Endometrium (tissue), 2 donors: ENCODE measurements around the gene MOXD1.
"Not testable (repeated sequence)": the region's sequence is repeated elsewhere in the genome, so short reads cannot be mapped to it uniquely, and the experiment has no call there.

Experiments
- FAIRE-seq: peaks from 2 replicates; lab custom pipeline; 2012; peaks lifted over from hg19 to GRCh38; lab: Jason Lieb, UNC
- donor health status: control.
- donor health status: control.

MOXD1 gene

DNA sequence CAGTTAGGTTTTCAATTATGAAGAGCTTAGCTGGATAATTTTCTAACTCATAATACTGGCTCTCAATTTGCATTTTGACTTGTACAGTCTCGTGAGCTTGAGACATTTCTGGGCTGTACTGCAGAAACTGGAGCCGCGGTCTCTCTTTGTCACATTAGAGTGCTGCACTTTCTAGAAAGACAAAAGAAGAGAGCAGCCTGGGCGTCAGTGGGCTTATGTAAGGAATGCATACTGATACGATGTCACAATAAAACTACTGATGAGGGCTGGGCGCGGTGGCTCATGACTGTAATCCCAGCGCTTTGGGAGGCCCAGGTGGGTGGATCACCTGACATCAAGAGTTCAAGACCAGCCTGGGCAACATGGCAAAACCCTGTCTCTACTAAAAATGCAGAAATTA, 120.8 kb downstream of the MOXD1 start:
- FAIRE-seq: no peak

DNA sequence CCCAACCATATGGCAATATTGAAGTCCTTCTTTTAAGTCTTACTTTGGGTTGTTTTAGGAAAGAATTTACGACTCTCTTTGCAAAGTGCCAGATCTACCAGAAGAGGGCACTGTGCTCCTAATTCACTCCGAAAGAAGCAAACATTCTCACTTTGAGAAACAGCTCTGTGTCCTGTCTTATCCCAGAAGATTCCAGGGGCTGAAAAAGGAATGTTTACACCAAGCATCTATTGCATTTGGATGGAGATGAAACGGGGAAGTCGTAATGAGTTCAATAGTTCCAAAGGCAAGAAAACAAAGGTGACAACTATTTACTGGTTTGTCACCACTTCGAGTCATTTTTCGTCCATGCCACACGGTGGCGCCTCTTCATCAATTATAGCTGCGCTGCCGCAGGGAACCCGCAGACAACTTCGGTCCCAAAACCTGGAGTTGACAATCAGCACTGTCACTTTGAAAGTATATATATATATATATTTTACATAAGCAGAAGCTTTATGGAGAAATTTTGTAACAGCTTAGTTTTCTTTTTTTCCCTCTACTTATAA, 121.6 kb downstream of the MOXD1 start:
- peak; percentile 86 for FAIRE-seq

DNA sequence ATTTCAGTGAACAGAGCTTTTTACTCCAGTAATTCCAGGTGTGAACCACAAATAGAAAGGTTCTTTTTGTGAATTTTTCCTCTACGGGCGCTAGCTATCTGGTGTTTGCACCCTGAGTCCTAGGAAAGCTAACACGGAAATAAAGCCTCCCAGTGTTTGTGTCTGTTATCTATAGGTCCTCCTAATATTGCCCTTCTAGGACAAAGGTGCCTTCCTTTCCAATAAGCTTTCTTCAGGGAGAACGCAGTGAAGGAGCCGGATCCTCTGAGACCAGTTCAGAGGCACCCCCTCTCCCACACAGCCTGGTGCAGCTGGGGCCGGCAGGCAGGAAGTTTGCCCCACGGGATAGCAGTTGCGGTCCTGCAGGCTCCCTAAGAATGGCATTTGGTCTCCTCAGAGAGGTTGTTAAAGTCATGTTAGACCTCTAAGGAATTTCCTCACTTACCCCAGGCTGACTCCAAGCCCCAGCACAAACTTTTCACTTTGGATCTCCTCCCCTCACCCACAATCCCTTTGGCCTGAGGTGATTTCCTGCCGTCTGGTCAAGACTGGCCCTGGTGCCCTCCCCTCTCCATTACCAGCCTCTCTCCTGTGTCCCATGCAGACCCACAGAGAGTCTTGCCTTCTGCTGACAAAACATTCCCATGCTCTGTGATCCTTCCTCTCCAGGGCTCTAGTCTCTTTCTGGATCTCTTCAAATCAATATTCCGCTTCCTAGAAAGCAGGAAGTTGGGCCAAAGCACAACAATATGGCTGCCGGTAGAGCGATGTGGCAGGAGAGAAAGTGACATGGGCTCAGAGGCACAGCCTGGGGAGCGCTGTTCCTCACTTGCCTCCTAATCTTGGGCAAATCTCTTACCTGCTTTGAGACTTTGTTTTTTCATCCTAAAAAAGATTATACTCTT, 126.0 kb downstream of the MOXD1 start:
- no peak for FAIRE-seq

DNA sequence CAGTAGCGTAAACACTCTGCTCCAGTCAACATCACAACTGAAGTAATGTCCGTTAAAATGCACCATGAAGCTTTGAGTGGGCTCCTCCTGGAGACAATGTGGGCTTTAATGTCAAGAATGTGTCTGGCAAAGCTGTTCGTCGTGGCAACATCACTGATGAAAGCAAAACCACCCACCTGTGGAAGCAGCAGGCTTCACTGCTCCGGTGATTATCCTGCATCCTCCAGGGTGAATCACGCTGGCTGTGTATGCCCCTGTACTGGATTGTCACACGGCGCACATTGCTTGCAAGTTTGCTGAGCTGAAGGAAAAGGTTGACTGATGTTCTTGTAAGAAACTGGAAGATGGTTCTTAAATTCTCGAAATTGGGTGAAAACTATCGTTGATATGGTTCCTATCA, 128.5 kb downstream of the MOXD1 start:
- no peak for FAIRE-seq

DNA sequence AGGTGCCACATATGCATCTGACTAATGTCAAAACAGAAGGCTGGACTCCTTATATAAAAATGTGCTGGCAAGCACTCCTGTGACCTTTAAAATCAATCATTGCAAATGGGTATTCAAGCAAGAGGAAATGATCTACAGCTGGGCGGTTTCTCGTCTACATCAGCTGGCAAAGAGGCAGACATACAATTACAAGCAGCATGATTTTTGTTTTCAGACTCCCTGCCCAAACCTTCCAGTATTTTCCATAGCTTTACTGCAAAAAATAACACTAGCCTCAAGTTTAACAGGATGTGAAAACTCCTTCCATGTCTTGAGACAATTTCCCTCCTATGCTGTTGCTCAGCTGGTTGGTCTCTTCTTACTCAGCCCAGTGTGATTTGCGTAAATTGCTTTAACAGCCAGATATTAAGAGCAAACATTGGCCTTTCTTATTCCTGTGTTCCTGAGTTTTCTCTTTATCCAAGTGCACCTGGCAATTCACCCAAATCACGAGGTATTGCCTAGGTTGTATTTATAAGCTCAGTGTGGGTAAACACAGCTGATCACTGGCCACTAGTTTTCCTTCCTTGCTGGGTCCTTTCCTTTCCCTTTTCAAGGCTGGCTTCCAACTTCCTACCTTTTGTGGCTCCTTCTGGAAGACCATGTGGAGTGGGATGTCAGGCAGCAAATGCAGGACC, 130.4 kb downstream of the MOXD1 start:
- no peak for FAIRE-seq

DNA sequence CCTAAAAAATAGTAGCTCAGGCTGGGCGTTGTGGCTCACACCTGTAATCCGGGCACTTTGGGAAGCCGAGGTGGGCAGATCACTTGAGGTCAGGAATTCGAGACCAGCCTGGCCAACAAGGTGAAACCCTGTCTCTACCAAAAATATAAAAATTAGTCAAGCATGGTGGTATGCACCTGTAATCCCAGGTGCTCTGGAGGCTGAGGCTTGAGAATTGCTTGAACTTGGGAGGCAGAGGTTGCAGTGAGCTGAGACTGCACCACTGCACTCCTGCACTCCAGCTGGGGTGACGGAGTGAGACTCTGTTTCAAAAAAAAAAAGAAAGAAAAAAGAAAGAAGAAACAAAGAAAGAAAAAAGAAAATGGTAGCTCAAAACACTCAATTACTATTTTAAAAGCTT, 132.6 kb downstream of the MOXD1 start:
- not testable (repeated sequence) for FAIRE-seq

DNA sequence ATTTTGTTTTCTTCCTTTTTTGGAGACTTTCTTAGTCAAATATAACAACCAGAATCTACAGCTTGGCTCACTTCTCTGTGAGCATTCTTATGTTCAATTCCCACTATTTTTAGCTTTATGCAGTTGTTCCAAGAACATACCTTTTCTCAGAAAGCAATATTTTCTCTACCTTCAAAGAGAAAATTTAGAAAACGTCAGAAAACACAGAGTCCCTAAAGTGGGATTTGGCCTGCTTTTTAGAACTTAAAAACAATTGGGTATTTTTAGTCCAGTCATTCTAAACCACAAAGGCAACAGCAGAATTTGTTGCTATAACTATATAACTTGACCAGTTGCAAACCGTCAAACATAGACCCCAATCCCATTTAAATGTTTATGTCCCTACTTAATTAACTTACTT, 133.1 kb downstream of the MOXD1 start:
- no peak for FAIRE-seq

DNA sequence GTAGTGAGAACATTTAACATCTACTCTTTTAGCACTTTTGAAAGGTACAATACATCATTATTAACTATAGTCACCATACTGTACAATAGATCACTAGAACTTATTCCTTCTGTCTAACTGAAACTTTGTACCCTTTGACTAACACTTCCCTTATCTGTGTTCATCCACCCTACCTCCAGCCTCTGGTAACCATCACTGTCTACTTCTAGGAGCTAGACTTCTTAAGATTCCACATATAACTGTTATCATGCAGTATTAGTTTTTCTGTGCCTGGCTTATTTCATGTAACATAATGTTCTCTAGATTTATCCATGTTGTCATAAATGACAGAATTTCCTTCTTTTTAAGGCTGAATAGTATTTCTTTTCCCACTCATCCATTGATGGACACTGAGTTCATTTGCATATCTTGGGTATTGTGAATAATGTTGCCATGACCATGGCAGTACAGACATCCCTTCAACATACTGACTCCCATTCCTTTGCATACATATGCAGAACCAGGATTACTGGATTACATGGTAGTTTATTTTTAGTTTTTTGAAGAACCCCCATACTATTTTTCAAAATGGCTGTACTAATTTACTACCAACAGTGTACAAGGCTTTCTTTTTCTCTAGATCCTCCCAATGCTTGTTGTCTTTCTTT, 135.7 kb downstream of the MOXD1 start:
- no peak for FAIRE-seq

DNA sequence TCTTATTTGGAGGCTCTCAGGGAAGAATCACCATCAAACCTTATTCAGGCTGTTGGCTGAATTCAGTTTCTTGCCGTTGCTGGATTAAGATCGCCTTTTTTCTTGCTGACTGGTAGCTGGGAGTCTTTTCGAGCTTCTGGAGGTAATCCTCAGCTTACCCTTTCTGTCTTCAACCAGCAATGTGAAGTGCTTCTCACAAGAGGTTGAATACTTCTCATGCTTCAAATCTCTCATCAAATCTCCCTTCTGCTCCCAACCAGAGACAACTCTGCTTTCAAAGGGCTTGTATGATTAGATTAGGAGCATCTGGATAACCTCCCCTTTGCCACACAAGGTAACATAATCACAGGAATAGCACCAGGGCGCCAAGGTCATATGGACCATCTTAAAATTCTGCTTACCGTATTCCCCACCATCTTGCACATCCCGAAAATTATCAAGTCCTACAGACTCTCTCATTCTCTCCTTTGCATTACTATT, 137.2 kb downstream of the MOXD1 start:
- no peak for FAIRE-seq

DNA sequence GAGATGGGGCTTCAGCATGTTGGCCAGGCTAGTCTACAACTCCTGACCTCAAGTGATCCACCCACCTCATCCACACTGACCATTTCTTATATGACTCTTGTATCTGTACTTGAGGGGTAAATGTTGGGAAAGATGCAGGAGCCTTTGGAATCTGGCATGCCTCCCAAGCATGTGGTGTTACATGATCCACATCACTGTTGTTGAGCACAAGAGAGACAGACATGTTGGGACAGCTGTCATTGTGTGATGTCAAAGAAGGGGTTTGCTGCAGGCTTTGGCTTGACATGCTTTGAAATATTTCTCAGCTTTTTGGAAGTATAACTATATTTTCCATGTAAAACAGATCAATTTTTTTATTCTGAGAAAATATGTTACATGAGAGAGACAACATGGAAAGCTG, 139.9 kb downstream of the MOXD1 start:
- FAIRE-seq: no peak

DNA sequence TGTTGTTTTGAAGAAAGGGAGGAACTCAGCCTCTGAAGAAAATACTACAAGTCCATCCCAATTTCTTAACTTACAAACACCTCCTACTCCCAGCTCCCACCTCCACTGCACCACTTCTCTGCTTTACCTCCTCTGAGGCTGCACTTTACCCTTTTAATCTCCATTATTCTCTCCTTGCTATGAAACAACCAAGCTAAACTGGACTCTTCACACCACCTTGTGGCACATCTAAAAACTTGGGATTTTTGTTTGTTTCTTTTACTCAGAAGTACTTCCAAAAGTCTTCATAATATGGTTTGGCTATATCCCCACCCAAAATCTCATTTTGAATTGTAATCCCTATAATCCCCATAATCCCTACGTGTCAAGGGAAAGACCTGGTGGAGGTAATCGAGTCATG, 142.2 kb downstream of the MOXD1 start:
- no peak for FAIRE-seq

DNA sequence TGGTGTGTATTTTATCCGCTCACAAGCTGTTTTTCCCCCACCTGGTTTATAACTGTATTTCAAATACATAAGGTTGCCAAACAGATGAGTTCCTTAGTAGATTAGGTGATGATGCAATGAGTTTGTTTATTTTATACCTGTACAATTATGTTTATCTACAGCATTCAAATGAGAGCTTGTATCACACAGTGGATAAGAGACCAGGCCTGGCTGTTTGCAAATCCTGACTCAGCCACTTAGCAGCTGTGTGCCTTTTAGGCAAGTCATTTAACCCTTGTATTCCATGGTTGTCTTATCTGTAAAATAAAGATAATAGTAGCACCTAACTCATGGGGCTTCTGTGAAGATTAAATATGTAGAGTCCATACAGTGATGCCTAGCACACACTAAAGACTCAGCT, 143.7 kb downstream of the MOXD1 start:
- no peak for FAIRE-seq

DNA sequence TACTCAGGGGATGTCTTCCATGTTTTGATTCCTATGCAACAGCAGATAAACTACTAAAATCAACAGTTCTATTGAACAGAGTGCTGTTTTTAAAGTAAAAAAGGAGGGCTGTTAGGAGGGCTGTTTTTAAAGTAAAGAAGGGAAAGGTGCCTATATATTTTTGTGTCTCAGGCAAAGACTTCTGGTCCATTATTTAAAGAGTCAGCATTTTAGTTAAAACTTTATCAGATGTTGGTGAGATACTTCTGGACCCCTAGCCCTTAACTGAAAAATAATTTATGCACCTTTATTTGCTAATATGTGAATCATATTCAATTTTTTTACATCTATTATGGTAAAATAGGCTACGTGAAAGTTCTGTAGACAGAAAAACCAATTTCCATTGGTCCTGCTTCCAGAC, 144.8 kb downstream of the MOXD1 start:
- FAIRE-seq: no peak

DNA sequence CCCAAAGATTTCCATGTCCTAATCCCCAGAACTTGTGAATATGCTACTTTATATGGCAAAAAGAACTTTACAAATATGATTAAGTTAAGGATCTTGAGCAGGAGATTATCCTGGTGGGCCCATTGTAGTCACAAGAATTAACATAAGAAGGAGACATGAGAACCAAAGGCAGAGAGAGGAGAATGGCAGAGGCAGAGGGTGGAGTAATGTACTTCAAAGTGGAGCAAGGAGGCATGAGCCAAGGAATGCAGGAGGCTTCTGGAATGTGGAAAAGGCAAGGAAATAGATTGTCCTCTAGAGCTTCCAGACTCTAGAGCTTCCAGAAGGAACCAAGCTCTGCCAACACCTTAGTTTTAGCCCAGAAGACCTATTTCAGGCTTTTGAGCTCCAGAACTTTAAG, 147.4 kb downstream of the MOXD1 start:
- no peak for FAIRE-seq

DNA sequence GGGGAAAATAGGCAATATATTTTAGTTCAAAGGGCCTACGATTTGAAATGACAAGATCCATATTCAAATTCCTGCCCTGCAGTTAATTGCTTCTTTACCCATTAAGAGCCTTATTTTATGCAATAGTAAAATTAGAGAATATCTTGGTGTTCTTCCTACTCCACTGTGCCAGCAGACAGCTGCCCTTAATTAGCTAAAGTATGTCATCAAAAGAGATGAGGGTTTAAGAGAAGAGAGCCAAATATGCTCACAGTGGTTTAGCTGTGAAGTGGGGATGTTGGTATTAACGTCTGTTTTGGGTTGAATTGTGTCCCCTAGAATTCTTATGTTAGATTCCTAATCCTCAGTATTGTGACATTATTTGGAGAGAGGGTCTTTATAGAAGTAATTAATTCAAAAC, 148.1 kb downstream of the MOXD1 start:
- FAIRE-seq: no peak

DNA sequence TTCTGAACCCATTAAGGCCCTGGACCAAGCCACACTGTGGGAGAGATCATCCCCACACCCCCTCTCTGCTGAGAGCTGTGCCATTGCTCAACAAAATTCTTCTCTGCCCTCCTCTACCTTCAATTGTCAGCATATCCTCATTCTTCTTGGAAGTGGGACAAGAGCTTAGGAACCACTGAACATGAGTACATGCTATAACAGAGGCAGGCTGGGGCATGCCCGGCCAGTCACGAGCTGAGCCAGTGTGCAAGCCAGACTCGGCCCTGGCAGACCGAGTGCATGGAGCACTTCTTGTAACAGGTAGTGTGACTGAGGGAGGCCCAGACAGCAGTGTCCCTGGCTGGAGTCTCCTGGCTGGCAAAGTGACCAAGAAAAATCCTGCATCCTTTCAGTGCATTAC, 149.2 kb downstream of the MOXD1 start:
- no peak for FAIRE-seq

DNA sequence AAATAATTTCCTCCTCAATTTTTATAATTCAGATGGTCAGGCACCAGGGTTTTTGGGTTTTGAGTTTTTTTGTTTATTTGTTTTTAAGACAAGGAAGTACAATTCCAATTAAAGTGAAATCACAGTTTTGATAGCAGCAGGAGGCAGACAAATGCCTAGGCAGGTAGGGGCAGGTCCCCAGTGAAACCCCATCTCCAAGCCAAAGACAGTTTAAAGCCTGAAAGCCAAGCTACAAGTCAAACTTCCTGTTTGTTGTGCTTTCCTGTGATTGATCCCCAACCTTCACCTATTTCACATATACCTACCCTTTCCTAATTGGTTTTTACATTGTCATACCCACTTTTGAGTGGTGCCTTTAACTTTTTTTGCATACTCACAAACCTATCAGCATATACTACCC, 149.6 kb downstream of the MOXD1 start:
- FAIRE-seq: no peak

DNA sequence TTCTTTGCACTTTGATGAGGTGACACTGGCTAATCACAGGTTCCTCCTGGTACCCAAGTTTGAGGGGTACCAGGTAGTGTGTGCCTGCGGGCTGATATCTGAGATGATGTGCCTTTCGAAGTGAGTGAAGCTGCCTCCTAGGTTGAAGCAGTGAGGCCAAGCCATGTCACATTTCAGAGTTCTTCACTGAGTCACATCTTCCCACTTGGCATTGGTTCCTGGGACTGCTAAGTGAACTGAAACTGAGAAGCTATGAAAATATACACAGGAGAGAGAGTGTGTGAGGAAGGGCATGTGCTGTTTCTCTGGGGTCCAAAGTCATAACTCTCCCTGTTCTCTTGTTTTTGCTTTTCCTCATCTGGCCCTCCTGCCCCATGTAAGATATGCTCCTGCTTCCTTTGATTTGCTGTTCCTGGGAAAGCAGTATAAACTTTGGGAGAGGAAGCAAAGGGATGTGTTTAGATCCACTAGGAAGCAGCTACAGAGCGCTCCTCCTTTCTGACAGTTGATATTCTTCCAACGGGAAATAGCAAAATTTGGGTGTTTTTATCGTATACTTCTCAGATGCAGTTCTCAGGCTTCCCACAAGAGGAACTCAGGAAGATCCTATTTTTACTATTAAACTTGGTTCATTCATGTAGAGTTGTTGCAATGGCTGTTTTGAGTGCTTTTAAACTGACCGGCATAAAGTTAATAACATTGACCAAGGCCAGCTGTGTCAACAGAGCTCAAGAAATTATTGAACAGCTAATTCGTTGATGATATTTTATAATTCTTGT, 153.7 kb downstream of the MOXD1 start:
- FAIRE-seq: no peak

DNA sequence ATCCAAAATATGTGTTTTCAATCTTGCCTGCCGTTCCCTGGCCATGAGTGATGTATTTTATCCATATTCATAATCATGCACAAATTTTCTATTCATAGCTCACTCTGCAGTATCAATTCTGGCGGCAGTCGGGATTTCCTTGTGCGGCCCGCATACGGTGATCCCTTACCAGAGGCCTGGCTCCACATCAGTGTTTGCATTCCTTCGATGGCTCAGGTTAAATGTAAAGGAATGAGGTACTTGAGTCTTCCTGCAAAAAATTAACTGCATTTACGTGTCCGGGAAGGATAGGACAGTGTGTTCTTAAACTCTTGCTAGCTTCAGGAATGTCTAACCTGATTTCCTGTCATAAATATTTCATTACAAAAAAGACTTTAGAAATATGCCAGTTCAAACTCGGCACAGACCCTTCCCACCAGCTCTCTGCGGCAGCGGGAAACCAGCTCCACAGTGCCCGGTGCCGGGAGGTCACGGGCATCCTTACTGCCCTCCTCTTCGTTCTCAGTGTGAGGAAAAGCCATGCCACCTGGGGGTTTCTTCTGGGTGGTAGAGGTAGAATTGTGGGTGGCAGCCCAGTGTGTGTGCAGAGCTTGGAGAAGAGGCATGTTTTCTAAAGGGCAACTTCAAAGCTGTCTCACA, 154.5 kb downstream of the MOXD1 start:
- FAIRE-seq: no peak

DNA sequence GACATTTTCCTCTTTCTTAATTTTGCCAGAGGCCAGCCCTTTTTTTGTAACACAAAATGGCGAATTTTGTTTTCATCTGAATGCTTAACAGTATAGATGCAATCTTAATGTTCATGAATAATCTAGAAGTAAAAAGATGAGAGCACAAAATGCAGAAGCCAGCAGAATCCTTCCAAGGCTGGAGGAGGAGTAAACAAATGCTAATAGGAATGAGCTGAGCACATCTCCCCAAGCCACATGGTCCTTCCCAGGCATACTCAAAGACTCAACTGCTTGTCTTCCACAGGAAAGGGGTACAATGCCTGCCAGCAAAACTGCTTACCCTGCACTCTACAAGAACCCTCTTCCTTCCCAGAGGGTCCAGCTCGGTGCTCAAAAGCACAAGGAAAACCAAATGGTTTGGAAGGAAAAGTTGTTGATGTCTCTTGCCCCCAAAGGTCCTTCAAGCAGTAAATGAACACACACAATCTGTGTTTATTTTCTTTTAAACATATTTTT, 155.1 kb downstream of the MOXD1 start:
- FAIRE-seq: no peak
